HT1080 (cell line): ENCODE results near the gene DEFB129. TPM values are rescaled to one million over a fixed set of nuclear protein-coding genes. Genes with fewer than 3 reads are reported as not detected.
"Not testable (repeated sequence)": the region's sequence is repeated elsewhere in the genome, so short reads cannot be mapped to it uniquely, and the experiment has no call there.

Source experiments
- DNase-seq: peaks from one replicate; pipeline ENCODE4 v3.0.0-alpha.2; 2015; ENCODE audit warnings: low read depth
- polyA plus RNA-seq, 2 experiments: library from polyadenylated mRNA; depleted of rRNA; stranded (reverse); fragments of >200 nt; gene quantifications; 2 replicates each; pipeline ENCODE4 v1.2.3, GENCODE V29; 2015
- total RNA-seq: library from RNA; depleted of rRNA; stranded (reverse); fragments of >200 nt; shearing (Covaris generic); gene quantifications from 2 replicates; pipeline ENCODE4 v1.2.3, GENCODE V29; 2014; rRNA removed

Gene DEFB129
- not detected in 2 replicates for total RNA-seq
- polyA plus RNA-seq (2015; cell fraction: cytosol; rRNA removed) = not detected in 2 replicates
- not detected in 2 replicates for polyA plus RNA-seq (2015; cell fraction: nucleus; rRNA removed)

GRCh38 chr20:226958-227357 lies at the start of gene DEFB129:
Gene DEFB129 (plus strand): TSS chr20:227258. CDS start chr20:227289, 31 bp downstream.
- DNase-seq = no peak

- no peak for DNase-seq
Observed at GRCh38 chr20:184288-184687, 42.8 kb upstream of the DEFB129 start.

- no peak for DNase-seq
Observed at GRCh38 chr20:187733-188132, 39.3 kb upstream of the DEFB129 start.

GRCh38 chr20:189611-190010 lies 37.4 kb upstream of the DEFB129 start, which contains the start of gene DEFB128:
Gene DEFB128 (minus strand): TSS chr20:189711. CDS start chr20:189623, 88 bp downstream.
- no peak for DNase-seq

GRCh38 chr20:198225-198624 lies 28.8 kb upstream of the DEFB129 start:
- no peak for DNase-seq

- DNase-seq = peak; percentile 15
Observed at GRCh38 chr20:199996-200395, 27.1 kb upstream of the DEFB129 start.

GRCh38 chr20:203630-204029 lies 23.4 kb upstream of the DEFB129 start:
- not testable (repeated sequence) for DNase-seq

- DNase-seq = peak; percentile 64
Observed at GRCh38 chr20:208942-209566, 18.0 kb upstream of the DEFB129 start.

GRCh38 chr20:210809-211502 lies 16.1 kb upstream of the DEFB129 start:
- DNase-seq = no peak

GRCh38 chr20:214383-214782 lies 12.7 kb upstream of the DEFB129 start:
- no peak for DNase-seq

- no peak for DNase-seq
Observed at GRCh38 chr20:215796-216195, 11.3 kb upstream of the DEFB129 start.

- no peak for DNase-seq
Observed at GRCh38 chr20:217266-217665, 9.8 kb upstream of the DEFB129 start.

GRCh38 chr20:219290-220115 lies 7.6 kb upstream of the DEFB129 start:
- DNase-seq = peak; percentile 15

- no peak for DNase-seq
Observed at GRCh38 chr20:221258-221830, 5.7 kb upstream of the DEFB129 start.

- DNase-seq = not testable (repeated sequence)
Observed at GRCh38 chr20:225879-226278, 1.2 kb upstream of the DEFB129 start.

GRCh38 chr20:227439-228105 lies 514 bp downstream of the DEFB129 start:
- no peak for DNase-seq

- peak; percentile 17 for DNase-seq
Observed at GRCh38 chr20:235891-236290, 8.8 kb downstream of the DEFB129 start.

- DNase-seq = no peak
Observed at GRCh38 chr20:237489-237888, 10.4 kb downstream of the DEFB129 start.

- DNase-seq = no peak
Observed at GRCh38 chr20:237929-238328, 10.9 kb downstream of the DEFB129 start.

GRCh38 chr20:242905-243304 lies 15.8 kb downstream of the DEFB129 start:
- DNase-seq = no peak

- DNase-seq = no peak
Observed at GRCh38 chr20:251354-251753, 24.3 kb downstream of the DEFB129 start.
